ENCODE measurements around the gene MMS19.

Gene MMS19

DNA sequence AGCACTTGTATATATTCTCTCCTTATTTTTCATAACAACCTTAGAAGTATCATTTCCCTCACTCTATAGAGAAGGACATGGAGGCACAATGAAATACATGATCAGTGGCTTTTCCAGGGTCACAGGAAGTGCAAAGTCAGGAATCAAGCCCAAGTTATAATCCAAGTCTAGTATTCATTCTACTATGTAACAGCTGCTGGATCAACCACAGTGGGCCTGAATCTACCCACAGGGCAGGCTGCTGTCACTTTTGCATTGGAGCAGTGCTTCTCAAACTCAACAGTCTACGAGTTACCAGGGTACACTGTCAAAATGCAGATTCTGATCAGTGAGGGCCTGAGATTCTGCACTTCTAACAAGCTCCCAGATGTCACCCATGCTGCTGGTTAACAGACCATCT, 34.0 kb downstream of the MMS19 start:
- no peak for DNase-seq

DNA sequence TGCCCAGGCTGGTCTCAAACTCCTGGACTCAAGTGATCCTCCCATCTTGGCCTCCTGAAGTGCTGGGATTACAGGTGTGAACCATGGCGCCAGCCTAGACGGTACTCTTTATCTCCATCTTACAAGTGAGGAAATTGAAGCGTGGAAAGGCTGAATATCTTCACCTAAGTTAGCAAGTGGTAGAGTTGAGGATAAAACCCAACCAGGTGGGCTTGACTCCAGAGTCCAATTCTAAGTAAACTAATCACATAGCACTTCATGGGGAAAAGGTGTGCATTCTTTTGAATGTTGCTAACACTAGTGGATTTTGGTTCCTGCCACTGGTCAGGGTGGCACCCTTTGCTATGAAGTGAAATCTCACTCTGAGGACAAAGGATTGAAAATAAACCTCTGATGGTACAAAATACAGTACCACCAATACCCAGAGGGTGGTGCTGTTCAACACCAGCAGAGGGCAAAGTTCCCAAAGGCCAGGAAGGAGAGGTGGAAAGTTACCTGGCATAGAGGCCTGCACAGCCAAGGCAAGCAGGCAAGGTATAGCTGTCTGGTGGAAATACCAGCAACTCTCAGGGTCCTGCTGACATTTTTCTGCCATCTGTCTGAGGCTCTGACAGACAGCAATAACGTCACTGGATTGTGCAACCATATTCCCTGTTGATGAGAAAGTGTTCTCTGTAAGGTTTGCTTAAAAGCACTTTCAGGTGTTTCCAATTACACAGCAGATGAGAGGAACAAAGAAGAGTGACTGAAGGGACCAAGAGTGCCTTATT, 34.7 kb downstream of the MMS19 start:
- DNase-seq = peak in 16 of 56 donors; percentile 3 to 47 (median 13)

DNA sequence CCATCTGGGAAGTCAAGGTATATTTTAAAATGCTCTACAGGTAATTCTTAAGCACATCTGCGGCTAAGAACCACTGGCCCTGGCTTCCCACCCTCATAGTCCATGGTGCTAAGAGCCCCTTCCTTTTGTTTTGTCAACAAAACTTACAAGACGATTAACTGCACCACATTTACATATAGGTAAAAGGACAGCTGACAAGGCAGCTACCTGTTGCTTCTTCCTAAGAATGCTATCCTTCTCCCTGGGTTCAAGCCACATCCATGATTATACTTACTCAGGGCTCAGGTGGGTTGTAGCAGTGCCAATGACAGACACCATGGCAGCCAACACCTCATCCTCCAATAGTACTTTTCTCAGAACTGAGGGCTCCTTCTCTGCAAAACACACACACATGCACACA, 35.9 kb downstream of the MMS19 start:
- DNase-seq = no peak

DNA sequence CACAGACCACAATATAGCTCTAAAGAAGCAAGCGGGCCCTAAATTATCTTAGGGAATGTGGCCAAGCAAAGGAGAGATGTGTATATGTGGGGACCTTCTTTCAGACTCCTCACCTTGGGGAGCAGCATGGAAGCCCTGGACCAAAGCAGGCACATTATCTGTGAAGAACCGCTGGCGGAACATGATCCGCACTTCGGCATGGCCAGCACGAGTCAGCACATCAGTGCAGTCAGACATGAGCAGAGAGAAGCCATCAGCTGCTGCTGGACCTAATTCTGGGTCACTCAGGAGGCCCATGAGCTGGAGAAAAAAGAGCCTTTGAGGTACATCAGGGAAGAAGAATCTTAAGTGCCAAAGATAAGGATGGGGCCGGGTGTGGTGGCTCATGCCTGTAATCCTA, 38.3 kb downstream of the MMS19 start:
- no peak for DNase-seq

DNA sequence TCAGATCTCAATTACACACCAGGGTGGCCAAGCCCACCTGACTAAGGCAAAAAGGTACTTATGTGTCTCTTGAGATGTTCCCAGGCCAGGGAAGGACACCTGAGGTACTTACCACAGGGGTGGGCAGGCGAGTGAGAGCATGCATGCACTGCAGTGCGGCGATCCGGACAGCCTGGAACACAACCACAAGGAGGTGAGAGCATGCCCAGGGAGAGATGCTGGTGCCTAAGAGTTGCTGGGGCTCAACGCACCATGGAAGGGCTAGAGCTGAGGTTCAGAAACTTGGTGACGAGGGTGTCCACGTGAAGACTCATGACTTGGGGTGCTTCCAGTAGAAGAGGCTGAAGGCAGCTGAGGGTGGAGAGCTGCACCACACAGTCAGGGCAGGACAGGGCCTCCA, 39.1 kb downstream of the MMS19 start:
- DNase-seq = no peak

DNA sequence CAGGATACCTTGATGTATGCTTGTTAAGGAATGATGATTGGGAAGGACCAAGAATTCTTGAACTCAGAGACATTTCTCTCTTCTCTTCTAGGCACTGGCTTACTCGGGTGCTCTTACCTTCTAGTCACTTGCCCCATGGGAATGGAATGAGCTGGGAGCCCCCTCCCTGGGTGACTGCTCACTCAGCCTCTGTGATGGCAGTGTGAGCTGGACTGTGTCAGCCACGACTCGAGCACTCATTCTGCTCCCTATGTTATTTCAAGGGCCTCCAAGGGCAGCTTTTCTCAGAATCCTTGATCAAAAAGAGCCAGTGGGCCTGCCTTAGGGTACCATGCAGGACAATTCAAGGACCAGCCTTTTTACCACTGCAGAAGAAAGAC, 41.5 kb downstream of the MMS19 start:
- DNase-seq = no peak

DNA sequence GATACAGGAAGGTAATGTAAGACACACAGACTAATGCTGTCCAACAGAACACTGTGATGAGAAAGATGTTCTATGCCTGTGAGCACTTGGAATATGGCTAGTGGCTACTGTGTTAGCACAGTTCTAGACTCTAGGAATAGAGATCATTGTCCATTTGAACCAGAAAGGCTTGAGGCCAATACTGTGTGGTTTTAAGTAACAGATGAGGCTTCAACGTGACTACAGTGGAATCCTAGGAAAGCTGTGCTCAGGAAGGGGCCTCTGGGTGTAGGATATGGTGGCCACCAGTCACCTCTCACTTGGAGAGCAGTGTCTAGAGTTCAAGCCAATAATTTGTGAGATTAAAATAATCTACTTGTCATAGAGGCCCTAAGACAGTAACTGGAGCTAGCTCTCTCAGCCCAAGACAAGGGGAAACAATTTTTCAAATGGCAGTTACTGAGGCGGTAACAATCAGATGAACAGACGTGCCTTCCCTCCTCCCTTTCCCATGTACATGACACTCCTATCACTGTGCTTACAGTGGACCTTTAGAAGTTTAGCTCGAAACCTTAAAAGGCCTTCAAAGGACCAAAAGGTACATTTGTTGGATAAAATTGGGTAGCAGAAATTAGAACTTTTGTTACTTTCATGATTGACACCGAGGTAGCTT, 42.1 kb downstream of the MMS19 start:
- no peak for DNase-seq

DNA sequence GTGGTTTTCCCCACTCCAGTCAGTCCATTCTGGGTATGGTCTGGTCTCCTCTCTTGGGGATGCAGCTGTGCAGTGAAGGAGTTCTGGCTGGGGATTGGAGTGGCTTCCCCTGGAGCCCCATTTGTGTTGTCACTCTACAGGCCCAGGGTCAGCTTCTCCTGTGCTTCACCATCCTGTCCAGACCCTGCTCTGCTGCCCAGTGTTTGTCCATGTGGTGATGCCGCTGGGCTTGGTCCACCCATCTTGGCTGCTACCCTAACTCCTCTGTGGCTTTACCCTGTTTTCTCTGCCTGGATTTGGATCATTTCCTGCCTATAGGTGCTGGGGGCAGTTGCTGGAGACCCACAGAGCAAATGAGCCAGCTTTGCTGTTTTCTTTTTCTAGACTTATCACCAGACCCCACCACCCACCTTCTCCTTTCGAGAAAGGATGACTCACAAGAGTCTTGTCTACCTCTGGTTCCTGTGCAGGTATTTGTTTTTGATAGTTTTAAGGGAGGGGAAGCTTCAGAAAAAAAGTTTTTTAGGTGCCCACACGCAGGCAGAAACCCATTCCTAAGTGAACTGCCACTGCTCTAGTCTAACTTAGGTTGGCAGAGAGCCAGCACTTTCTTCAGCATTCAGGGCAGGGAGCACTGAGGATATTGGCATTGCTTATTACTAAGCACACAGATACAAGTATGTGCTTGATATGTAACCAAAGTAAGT, 43.7 kb downstream of the MMS19 start:
- peak in 7 of 56 donors; percentile 5 to 26 (median 13) for DNase-seq

DNA sequence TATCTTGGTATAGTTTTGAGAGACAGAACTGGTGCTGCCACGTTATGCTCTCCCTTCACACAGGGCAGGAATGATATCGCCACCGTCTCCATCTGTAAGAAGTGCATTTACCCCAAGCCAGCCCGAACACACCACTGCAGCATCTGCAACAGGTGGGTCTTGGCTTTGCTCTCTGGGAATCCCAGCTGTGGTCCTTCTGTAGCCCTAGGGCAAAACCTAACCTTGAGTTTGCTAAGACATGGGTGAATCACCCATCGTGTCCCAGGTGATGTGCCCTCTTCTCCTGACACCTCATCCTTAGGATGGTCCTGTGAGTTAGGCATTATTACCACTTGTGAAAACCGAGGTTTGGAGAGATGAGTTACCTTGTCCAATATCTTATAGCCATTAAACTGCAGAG, 45.9 kb downstream of the MMS19 start:
- DNase-seq = no peak

DNA sequence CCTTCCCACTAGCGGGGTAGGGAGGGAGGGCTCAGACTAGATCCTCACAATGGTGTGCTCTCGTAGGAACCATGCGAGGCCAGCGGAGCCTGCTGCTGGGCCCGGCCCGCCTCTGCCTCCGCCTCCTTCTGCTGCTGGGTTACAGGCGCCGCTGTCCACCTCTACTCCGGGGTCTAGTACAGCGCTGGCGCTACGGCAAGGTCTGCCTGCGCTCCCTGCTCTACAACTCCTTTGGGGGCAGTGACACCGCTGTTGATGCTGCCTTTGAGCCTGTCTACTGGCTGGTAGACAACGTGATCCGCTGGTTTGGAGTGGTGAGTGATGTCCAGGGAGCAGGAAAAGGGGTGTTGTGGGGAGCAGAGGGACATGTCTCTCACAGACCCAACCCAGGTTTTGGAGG, 46.6 kb downstream of the MMS19 start:
- no peak for DNase-seq

DNA sequence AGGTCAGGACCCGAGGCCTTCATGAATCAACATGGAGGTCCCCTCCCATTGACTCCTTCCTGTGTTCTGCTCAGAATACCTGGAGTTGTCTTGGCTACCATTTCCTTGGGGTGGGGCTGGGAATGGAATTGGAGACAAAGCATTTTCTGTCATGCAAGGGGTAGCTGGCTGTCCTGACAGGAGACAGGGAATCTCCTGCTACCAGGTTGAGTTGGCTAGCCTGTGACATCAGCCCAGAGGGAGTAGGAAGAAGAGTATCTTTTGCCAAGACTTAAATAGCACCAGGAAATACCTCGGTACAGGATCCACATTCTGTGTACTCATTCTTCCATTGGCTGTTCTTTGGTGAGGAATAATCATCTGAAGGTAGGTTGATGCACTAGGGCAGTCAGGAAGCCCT, 47.4 kb downstream of the MMS19 start:
- no peak for DNase-seq

DNA sequence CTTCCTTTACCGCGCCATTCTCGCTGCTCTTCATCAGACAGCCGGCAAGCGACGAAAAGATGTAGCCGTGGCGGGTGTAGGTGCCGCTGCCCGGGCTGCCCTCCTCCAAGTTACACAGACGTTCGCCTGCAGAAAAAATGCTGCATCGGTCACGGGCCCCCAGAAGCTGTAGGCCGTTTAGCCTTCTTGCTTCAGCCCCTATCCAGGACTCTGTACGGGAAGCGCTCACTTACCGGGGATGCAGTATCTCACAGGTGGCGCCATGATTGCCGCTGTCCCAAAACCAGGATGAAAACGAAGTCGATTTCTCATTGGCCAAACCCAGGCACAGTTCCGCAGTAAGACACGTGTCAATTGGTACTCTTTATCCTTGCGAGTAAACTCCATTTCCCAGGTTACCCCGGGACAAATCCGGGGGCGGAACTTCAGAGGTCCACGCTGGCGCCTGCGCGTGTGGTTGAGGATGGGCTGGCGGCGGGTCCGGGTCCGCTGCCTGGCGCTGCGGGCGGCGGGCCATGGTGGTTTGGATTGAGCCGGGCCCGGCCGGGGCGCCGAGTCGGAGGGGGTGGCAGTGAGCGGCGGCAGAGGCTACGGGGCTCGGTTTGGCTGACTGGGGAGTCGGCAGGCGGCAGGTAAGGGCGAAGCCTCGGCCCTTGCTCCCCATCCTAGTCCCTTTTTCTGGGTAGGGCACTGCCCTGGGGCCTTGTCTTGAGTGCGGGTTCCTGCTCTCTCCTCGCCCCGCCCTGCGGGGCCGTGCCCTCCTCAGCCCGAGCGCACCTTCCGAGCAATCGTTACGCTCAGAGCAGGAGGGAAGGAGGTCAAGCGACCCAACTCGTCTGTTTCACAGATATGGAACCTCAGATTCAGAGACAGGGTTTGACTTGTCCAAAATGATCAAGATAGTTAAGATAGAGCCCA, 52.2 kb downstream of the MMS19 start, which contains the start of the genes EXOSC1 and ZDHHC16:
Gene EXOSC1, minus strand, starts transcription at position 285 of the 918 bp plus-strand sequence. Its CDS starts 21 bp downstream, at position 264.
Gene ZDHHC16, plus strand, starts transcription at position 454 of the 918 bp plus-strand sequence. CDS start 5,501 bp downstream, outside the sequence.
- peak; percentile 49 to 98 (median 90) for DNase-seq

DNA sequence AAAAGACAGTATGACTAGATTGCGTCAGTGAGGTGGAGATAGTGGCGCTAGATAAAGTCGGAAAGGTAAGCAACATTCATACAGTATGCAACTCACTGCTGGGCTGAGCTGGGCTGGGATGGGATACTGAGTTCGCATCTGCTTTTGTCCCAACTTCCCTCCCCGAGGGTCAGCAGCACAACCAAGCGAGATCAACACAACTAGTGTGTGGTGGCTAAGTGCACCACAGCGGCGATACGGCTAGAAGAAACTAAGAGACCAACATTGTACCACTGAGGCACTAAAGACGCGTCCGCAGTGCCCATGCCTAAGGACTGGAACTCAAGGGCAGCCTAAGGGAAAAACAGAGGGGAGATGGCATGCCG, 52.9 kb downstream of the MMS19 start:
- DNase-seq = peak in 1 of 56 donors; percentile 43

DNA sequence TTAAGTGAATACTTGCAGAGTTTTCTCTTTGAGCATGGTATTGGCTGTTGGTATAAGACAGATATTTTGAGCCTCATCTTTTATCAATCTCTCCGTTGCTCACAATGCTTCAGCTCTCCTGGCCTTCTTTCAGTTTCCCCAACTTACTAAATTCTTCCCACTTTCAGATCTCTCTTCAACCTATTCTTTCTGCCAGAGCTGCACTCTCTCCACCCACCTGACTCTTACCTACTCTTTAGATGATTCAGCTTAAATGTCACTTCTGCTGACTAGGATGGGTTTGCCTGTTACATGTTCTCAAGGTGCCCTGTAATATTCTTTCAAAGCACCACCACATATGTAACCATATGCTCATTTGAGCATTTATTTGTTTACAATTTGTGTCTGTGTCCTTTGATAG, 54.0 kb downstream of the MMS19 start:
- no peak for DNase-seq

DNA sequence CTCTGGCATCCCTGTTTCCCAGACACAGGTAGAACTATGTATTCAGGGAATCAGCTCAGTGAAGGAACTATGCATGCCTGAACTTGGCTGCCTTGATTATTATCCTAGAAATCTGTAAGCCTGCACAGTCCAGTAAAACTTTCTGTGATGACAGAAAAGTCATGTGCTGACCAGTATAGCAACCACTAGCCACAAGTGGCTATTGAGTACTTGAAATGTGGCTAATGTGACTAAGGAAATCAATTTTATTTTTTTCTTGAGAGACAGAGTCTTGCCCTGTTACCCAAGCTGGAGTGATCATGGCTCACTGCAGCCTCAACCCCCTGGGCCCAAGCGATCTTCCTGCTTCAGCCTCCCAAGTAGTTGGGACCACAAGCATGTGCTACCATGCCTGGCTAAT, 55.9 kb downstream of the MMS19 start:
- no peak for DNase-seq

DNA sequence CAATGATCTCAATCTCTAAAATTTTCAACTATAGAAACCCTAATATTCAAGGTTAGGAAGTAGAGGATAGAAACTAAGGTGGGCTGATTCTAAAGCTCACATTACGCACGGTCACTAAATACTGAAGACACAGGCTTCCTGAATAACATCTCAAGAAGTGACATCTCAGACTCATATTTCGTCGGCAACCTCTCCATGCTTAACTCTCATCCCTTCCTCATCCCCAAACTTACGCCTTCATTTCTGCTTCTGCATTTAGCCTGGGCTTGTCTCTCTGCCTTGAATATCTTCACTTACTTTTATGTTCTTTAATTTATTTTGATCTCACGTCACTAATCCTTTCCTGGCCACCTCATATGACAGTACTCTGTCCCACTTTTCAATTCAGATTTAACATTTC, 63.0 kb downstream of the MMS19 start:
- DNase-seq = no peak

DNA sequence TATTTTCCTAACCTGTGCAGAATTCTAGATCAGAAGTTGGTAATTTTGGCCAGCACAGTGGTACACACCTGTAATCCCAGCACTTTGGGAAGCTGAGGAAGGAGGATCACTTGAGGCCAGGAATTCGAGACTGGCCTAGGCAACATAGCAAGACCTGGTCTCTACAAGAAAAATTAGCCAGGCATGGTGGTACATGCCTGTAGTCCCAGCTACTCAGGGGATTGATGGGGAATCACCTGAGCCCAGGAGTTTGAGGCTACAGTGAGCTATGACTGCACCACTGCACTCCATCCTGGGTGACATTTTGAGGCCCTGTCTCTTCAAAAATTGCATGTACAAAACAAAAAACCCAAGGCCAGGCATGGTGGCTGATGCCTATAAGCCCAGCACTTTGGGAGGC, 63.7 kb downstream of the MMS19 start:
- no peak for DNase-seq

DNA sequence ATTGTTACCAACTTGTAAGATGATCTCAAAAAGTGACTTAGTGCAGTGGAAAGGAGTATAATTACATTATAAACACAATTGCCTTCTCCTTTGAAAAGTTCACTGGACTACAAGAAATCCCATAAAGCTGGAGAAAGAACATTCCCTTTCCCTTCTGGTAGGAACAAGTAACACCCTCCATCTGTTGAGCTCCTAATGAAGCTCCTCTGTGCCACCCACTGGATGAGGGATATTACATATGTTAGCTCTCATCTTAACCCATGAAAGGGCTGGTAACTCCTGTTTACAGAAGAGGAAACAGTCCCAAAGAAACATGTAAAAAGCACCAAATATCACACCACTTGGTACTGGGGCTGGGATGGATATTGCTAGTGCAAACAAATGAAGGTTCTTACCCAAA, 64.2 kb downstream of the MMS19 start:
- no peak for DNase-seq

DNA sequence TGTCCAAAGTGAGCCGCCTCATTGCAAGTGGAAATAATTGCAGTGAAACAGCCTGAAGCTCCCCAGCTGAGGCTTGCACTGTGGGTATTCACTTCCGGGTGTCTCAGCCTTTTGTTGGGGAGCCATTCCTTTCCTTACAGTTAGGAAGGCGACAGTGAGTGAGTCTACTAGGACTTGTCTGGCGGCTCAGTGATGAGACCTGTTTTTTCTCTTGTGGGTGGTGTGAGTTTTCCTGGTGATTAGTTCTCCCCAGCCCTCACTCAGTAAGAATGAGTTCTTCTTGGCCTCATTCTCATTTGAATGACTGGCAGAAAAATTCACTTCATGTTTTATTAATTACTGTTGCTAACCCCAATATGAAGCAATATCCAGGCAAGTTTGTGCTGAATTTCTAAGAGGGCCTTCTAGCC, 69.6 kb downstream of the MMS19 start:
- DNase-seq = no peak

DNA sequence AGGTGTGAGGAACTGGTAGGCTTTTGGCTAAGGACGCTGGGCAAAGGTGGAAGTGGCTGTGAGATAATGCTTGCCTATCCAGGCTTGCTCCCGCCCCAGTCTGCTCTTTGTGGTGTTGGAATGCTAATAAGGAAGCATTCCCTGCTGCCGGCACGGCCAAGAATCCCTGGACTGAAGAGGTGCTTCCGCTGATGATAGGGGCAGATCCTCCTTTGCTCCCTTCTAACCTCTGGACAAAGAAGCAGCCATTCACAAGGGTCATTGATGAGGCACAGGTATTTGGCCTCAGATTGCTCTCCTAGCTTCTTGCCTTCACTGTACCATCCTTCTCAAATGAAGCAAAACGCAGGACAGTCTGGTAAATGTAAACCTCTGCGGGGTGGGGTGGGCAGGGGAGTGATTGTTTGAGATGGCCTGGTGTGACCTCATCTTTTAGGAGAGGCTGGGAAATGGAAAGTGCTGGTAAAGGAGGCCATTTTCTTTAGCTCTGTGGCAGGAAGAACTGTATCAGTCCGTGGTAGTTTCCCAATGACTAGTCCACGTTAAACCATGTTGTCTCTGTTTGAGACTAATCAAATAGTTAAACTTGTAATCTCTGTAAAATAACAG, 70.5 kb downstream of the MMS19 start:
- DNase-seq = no peak
